Adipose tissue (tissue), 3 donors: ENCODE data around the gene CLC. TPM values are rescaled to one million over a fixed set of nuclear protein-coding genes. Genes with fewer than 3 reads are reported as not detected.
"Not testable (repeated sequence)": the region's sequence is repeated elsewhere in the genome, so short reads cannot be mapped to it uniquely, and the experiment has no call there.

Source experiments
- H3K27ac ChIP-seq: one replicate; pipeline ENCODE4 v1.5.1; 2013; ENCODE audit warnings: low read depth, low read length
- WGBS, 3 donors: extraction: QIAGEN DNeasy Blood & Tissue Kit; methylation state at CpG; one replicate each; pipeline ENCODE4 v1.1.7; 2013; 5-methylcytosine and 5-hydroxymethylcytosine counted together
- polyA plus RNA-seq, 3 donors: library from polyadenylated mRNA; stranded (reverse); fragments of 200-250 nt; gene quantifications; one replicate each; pipeline ENCODE4 v1.2.3, GENCODE V29; 2013
- donor health status: healthy with polysubstance abuse.
- donor health status: Bipolar disorder and iron deficiency.
- donor health status: healthy.

The CLC gene
- polyA plus RNA-seq: 1 to 10 TPM in 1 of 3 donors, under 1 TPM in 1, not detected in 1; 0.86 to 2.6 TPM

DNA sequence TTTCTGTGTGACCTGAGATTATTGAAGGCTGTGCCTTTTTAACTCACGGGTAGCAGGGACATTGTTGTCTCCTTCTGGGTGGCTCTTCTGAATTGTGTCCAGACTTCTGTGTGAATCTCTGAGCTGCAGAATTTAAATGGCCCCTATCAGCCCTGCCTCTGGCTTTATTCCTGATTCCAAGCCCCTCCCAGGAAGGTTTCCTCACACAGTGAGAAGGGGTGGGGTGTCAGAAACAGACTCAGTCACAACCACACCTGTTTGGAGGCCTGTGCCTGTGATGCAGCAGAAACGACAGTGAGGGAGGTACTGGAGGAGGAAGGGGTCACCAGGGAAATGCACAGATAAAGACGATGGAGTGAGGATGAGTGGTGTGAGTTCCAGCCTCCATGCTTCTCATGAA, at the start of gene CLC:
TSS of gene CLC (minus strand) at position 139 of the 400 bp plus-strand sequence. CDS start at position 62, 77 bp downstream.
- no peak within 1 kb of the TSS for H3K27ac ChIP-seq
- WGBS, 3 donors: 40 to 44% (median 44%) methylated on average over 3 of the region's 3 CpGs

GRCh38 chr19:39780894-39781293, 43.1 kb upstream of the CLC start:
- no peak overlapping the region for H3K27ac ChIP-seq
- 89 to 92% (median 92%) methylated on average over 3 of the region's 3 CpGs for WGBS, 3 donors

GRCh38 chr19:39778763-39779162, 40.9 kb upstream of the CLC start, which contains the start of gene LEUTX:
TSS of gene LEUTX (plus strand) at chr19:39778854. CDS start at chr19:39778921, 67 bp downstream.
- WGBS, 3 donors: 68 to 86% (median 71%) methylated on average over 4 of the region's 4 CpGs
- H3K27ac ChIP-seq: no peak within 1 kb of the TSS

- WGBS, 3 donors: 59 to 71% (median 61%) methylated on average over 4 of the region's 4 CpGs
- H3K27ac ChIP-seq: no peak overlapping the region
Observed at GRCh38 chr19:39768786-39769185, 31.0 kb upstream of the CLC start.

DNA sequence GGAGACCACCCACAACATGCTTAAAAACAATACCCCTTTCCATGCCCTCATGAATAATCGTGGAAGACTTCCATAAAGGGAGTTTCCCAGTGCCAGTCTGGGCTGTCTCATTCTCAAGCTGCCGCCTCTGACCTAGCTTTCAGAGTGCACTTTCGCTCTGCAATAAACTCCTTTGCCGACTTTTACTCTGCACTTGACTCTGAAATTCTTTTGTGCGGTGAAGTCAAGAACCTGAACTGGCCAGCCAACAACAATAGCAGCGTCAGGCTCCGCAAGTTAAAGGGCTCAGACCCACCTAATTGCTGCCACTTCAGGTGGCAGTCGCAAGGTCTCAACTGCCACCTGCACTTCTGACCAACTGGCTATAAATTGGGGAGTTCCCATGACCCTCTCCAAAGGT, 30.5 kb upstream of the CLC start:
- WGBS, 3 donors: 72 to 77% (median 76%) methylated on average over 8 of the region's 8 CpGs
- H3K27ac ChIP-seq: no peak overlapping the region

- H3K27ac ChIP-seq: no peak overlapping the region
- 43 to 46% (median 46%) methylated on average over 16 of the region's 16 CpGs for WGBS, 3 donors
Observed at GRCh38 chr19:39765091-39766076, 27.6 kb upstream of the CLC start.

GRCh38 chr19:39761851-39762250, 24.0 kb upstream of the CLC start:
- not testable (repeated sequence) for H3K27ac ChIP-seq
- 88 to 100% (median 98%) methylated on average over 1 of the region's 1 CpG for WGBS, 3 donors

- WGBS, 3 donors: 56 to 79% (median 56%) methylated on average over 4 of the region's 4 CpGs
- H3K27ac ChIP-seq: no peak overlapping the region
Observed at GRCh38 chr19:39759457-39760184, 21.8 kb upstream of the CLC start.

GRCh38 chr19:39754971-39755370, 17.1 kb upstream of the CLC start:
- H3K27ac ChIP-seq: no peak overlapping the region
- 47 to 58% (median 53%) methylated on average over 3 of the region's 3 CpGs for WGBS, 3 donors

- WGBS, 3 donors: 79 to 82% (median 80%) methylated on average over 2 of the region's 2 CpGs
- no peak overlapping the region for H3K27ac ChIP-seq
Observed at GRCh38 chr19:39754544-39754943, 16.7 kb upstream of the CLC start.

- no peak overlapping the region for H3K27ac ChIP-seq
Observed at GRCh38 chr19:39752795-39753194, 15.0 kb upstream of the CLC start.

- H3K27ac ChIP-seq: no peak overlapping the region
Observed at GRCh38 chr19:39752390-39752789, 14.6 kb upstream of the CLC start.

DNA sequence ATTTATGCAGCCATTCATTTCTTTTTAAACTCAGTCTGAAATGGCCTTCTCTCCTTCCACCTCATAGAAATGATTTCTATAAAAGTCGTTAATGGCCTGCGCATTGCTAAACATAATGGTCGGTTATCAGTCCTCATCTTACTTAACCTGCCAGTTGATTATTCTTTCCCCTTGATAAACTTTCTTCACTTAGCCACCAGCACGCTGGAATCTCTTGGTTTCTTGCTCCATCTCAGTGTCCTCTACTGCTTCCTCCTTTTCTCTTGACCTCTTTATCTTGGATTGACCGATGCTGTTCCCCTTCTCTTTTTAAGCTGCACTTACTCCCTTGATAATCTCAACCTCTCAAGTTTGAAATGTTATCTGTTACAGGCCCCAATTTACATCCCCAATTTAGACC, 12.2 kb upstream of the CLC start:
- WGBS, 3 donors: 77 to 87% (median 81%) methylated on average over 5 of the region's 5 CpGs

GRCh38 chr19:39746836-39747529, 9.2 kb upstream of the CLC start:
- no peak overlapping the region for H3K27ac ChIP-seq
- WGBS, 3 donors: 60 to 77% (median 77%) methylated on average over 4 of the region's 4 CpGs

More for the DNA sequence above, 12.2 kb upstream of the CLC start:
- H3K27ac ChIP-seq: no peak overlapping the region

GRCh38 chr19:39745643-39746042, 7.8 kb upstream of the CLC start:
- WGBS, 3 donors: 40 to 71% (median 41%) methylated on average over 3 of the region's 3 CpGs
- H3K27ac ChIP-seq: no peak overlapping the region

- H3K27ac ChIP-seq: no peak overlapping the region
- WGBS, 3 donors: 86 to 91% (median 88%) methylated on average over 1 of the region's 1 CpG
Observed at GRCh38 chr19:39740395-39740794, 2.6 kb upstream of the CLC start.

DNA sequence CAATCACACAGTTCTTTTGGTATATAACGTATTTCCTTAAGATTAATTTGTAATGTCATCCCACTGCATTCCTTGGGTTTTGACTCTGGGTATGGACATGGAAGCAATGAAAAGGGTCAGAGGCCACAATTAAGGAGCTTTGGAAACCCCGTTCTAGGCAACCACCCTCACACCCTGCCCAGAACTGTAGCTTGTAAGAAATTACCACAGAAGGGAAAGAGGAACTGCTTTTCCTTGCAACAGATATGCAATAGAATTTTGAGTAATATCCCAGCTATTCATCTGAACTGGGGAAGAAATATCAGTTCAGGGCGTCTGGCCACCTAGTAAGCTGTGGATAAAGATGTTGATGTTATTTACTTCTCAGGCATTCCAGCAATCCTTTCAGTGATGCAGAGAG, 985 bp upstream of the CLC start:
- WGBS, 3 donors: 26 to 49% (median 43%) methylated on average over 3 of the region's 3 CpGs

GRCh38 chr19:39737351-39737750, 478 bp downstream of the CLC start:
- 72 to 88% (median 74%) methylated on average over 3 of the region's 3 CpGs for WGBS, 3 donors
- no peak overlapping the region for H3K27ac ChIP-seq

More for the DNA sequence above, 985 bp upstream of the CLC start:
- H3K27ac ChIP-seq: no peak overlapping the region

- 50 to 63% (median 59%) methylated on average over 5 of the region's 5 CpGs for WGBS, 3 donors
- no peak overlapping the region for H3K27ac ChIP-seq
Observed at GRCh38 chr19:39736088-39736487, 1.7 kb downstream of the CLC start.
